Measurements from ENCODE around the gene EPC1.

DNA sequence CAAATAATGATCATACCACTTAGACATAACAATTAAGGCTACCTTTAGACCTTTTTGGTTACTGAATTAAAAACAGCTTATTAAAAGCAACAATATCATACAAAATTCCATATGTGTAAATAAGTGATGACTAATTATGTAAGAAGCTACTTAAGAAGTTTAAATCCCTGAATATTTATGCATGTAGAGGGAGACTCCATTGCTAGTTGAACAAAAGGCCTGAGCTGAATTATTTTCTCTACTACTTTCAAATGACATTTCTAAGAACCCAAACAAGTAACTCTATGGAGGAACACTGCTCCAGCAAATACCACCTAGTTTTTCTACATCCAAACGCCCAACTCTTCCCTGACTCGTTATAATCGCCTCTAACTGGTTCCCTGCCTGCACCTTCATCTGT, 31.5 kb downstream of the EPC1 start:
- TF ChIP-seq TAF1 (IDR thresholded peaks at IDR 0.05; ENCODE audit: low read depth, low read length), result no peak
- no peak for TF ChIP-seq POLR2A (IDR thresholded peaks at IDR 0.05; ENCODE audit: low read depth, low read length)
- TF ChIP-seq POU2F2 (IDR thresholded peaks at IDR 0.05; ENCODE audit: low read depth, low read length), result no peak
- no peak for TF ChIP-seq POLR2AphosphoS5 (IDR thresholded peaks at IDR 0.05; ENCODE audit: low read depth, low read length)
- TF ChIP-seq SPI1 (IDR thresholded peaks at IDR 0.05; ENCODE audit: low read depth, low read length), result no peak

Measured in GM12891 (cell line).